Stimulated activated CD4-positive, alpha-beta T cell treated with anti-CD3 and anti-CD28 coated beads, TNF-alpha, amount 100 ng/mL, for 1 hour (primary cell): ENCODE data around the gene P2RY14.

Source experiments
- DNase-seq, 3 donors: peaks; one replicate each; pipeline ENCODE4 v3.0.0-alpha.2; 2020; ENCODE audit warnings: low read depth in 3 of 3, low spot score in 1 of 3

P2RY14 gene

GRCh38 chr3:151216641-151217607 lies 61.4 kb downstream of the P2RY14 start:
- no peak for DNase-seq

- DNase-seq, result no peak
Observed at GRCh38 chr3:151214459-151214858, 63.9 kb downstream of the P2RY14 start.

GRCh38 chr3:151213881-151214280 lies 64.5 kb downstream of the P2RY14 start:
- no peak for DNase-seq

GRCh38 chr3:151213151-151213550 lies 65.2 kb downstream of the P2RY14 start:
- DNase-seq, result no peak

GRCh38 chr3:151210676-151211381 lies 67.5 kb downstream of the P2RY14 start:
- DNase-seq, result no peak

GRCh38 chr3:151209654-151210053 lies 68.7 kb downstream of the P2RY14 start:
- no peak for DNase-seq

GRCh38 chr3:151206201-151206600 lies 72.1 kb downstream of the P2RY14 start:
- no peak for DNase-seq

GRCh38 chr3:151205482-151205881 lies 72.9 kb downstream of the P2RY14 start:
- no peak for DNase-seq

- no peak for DNase-seq
Observed at GRCh38 chr3:151204530-151205402, 73.6 kb downstream of the P2RY14 start.

GRCh38 chr3:151203051-151203420 lies 75.3 kb downstream of the P2RY14 start, which contains the start of gene GPR171:
GPR171 (minus strand) TSS chr3:151203216; CDS start chr3:151199386, 3,830 bp downstream.
- peak in 2 of 3 donors; percentile 23 to 41 for DNase-seq

GRCh38 chr3:151201051-151201730 lies 77.2 kb downstream of the P2RY14 start:
- no peak for DNase-seq

- no peak for DNase-seq
Observed at GRCh38 chr3:151200586-151200985, 77.8 kb downstream of the P2RY14 start.

GRCh38 chr3:151199554-151200438 lies 78.5 kb downstream of the P2RY14 start:
- no peak for DNase-seq

- DNase-seq, result no peak
Observed at GRCh38 chr3:151198849-151199248, 79.5 kb downstream of the P2RY14 start.

GRCh38 chr3:151197981-151198767 lies 80.2 kb downstream of the P2RY14 start:
- no peak for DNase-seq

- DNase-seq, result no peak
Observed at GRCh38 chr3:151197228-151197627, 81.1 kb downstream of the P2RY14 start.

GRCh38 chr3:151196434-151196833 lies 81.9 kb downstream of the P2RY14 start:
- no peak for DNase-seq

GRCh38 chr3:151195826-151196225 lies 82.5 kb downstream of the P2RY14 start:
- no peak for DNase-seq

- no peak for DNase-seq
Observed at GRCh38 chr3:151192545-151192944, 85.8 kb downstream of the P2RY14 start.
